ENCODE data around the gene ZYX.

The ZYX gene

GRCh38 chr7:143362131-143363015 is 18.8 kb upstream of the ZYX start, which contains the start of gene FAM131B:
FAM131B (minus strand) TSS chr7:143362713; CDS start chr7:143362603, 110 bp downstream.
- no peak for DNase-seq

- no peak for DNase-seq
Measured at GRCh38 chr7:143363016-143363937, 17.9 kb upstream of the ZYX start.

- DNase-seq, result no peak
Measured at GRCh38 chr7:143367972-143368371, 13.2 kb upstream of the ZYX start.

GRCh38 chr7:143368387-143368786 is 12.8 kb upstream of the ZYX start:
- no peak for DNase-seq

- DNase-seq, result no peak
Measured at GRCh38 chr7:143369678-143370651, 11.2 kb upstream of the ZYX start.

- peak; percentile 30 for DNase-seq
Measured at GRCh38 chr7:143372070-143372469, 9.1 kb upstream of the ZYX start.

GRCh38 chr7:143373255-143373794 is 7.8 kb upstream of the ZYX start:
- no peak for DNase-seq

GRCh38 chr7:143374561-143374960 is 6.6 kb upstream of the ZYX start:
- DNase-seq, result no peak

GRCh38 chr7:143375298-143376034 is 5.7 kb upstream of the ZYX start:
- DNase-seq, result no peak

GRCh38 chr7:143376396-143376795 is 4.7 kb upstream of the ZYX start:
- DNase-seq, result no peak

GRCh38 chr7:143379611-143380259 is 1.4 kb upstream of the ZYX start:
- DNase-seq, result no peak

- DNase-seq, result peak; percentile 24
Measured at GRCh38 chr7:143380260-143380645, 892 bp upstream of the ZYX start.

GRCh38 chr7:143381427-143382125 is 431 bp downstream of the ZYX start:
- DNase-seq, result peak; percentile 21

- no peak for DNase-seq
Measured at GRCh38 chr7:143382126-143382790, 1.1 kb downstream of the ZYX start.

GRCh38 chr7:143382791-143383641 is 1.9 kb downstream of the ZYX start:
- DNase-seq, result no peak

GRCh38 chr7:143383642-143383957 is 2.5 kb downstream of the ZYX start:
- DNase-seq, result no peak

- DNase-seq, result no peak
Measured at GRCh38 chr7:143384148-143384547, 3.0 kb downstream of the ZYX start.

Measured in NCI-H2029 (cell line).